Endothelial cell of umbilical vein (primary cell): ENCODE results near the gene BMP10. TPM values are rescaled to one million over a fixed set of nuclear protein-coding genes. Genes with fewer than 3 reads are reported as not detected.

ENCODE experiments used
- BruUV-seq: library from RNA; stranded (reverse); fragments of 400-500 nt; replicated peaks from 2 replicates; lab custom pipeline; 2021; lab: Mats Ljungman, UMichigan
- CTCF ChIA-PET: fragments of 300-600, 350-600 bp; sonication (Branson Sonifier 250); formaldehyde crosslinking; loops from one replicate; lab custom pipeline; 2021; ENCODE audit warnings: antibody characterized with exemption, inconsistent platforms; lab: Charles Lee
- POLR2A ChIA-PET: fragments of 300-600, 350-600 bp; sonication (Branson Sonifier 250); formaldehyde crosslinking; loops from one replicate; lab custom pipeline; 2021; ENCODE audit warnings: antibody characterized with exemption, inconsistent platforms; lab: Charles Lee
- DNase-seq: peaks from one replicate; pipeline ENCODE4 v3.0.0-alpha.2; 2011; ENCODE audit warnings: low read depth, low spot score
- FAIRE-seq: peaks from 2 replicates; lab custom pipeline; 2011; peaks lifted over from hg19 to GRCh38; lab: Jason Lieb, UNC
- H2AFZ ChIP-seq: 2 replicates; pipeline ENCODE4 v1.6.0; 2012; ENCODE audit warnings: low read depth, low read length, control low read depth, inconsistent platforms
- H3K27ac ChIP-seq: 2 replicates; pipeline ENCODE4 v1.5.1; 2011; ENCODE audit warnings: low read depth, mild to moderate bottlenecking, control low read depth, low read length, moderate library complexity; ENCODE audit not compliant: insufficient read depth
- H3K27me3 ChIP-seq, 2 experiments: 2 replicates each; pipeline versions ENCODE4 v1.6.0 to v1.6.1; 2011; ENCODE audit warnings: low read length in 2 of 2, mixed read lengths in 1 of 2; ENCODE audit not compliant: control insufficient read depth in 2 of 2, insufficient read depth in 2 of 2
- H3K36me3 ChIP-seq, 2 experiments: 2 replicates in 1 of 2; 3 replicates in 1 of 2; pipeline ENCODE4 v1.5.1; 2011; ENCODE audit warnings: low read length in 2 of 2, mild to moderate bottlenecking in 1 of 2, moderate library complexity in 1 of 2; ENCODE audit not compliant: control insufficient read depth in 2 of 2, insufficient read depth in 2 of 2; ENCODE audit errors: extremely low read depth in 1 of 2
- H3K4me1 ChIP-seq: 3 replicates; pipeline ENCODE4 v1.5.1; 2011; ENCODE audit warnings: mild to moderate bottlenecking, low read length; ENCODE audit not compliant: control insufficient read depth, insufficient read depth; ENCODE audit errors: extremely low read depth
- H3K4me2 ChIP-seq: 2 replicates; pipeline ENCODE4 v1.6.1; 2011; ENCODE audit warnings: low read length, control low read depth, mixed read lengths; ENCODE audit not compliant: insufficient read depth
- H3K4me3 ChIP-seq, 3 experiments: fragments of 200-600 bp in 1 of 3; sonication (generic), shearing (Covaris generic) in 1 of 3; replicated peaks in 1 of 3; 2 replicates each; pipeline ENCODE4 v1.5.1; 2011 to 2016; ENCODE audit warnings: control low read depth in 3 of 3, low read length in 3 of 3, mild to moderate bottlenecking in 2 of 3, inconsistent platforms in 1 of 3, low read depth in 1 of 3, moderate library complexity in 1 of 3; ENCODE audit not compliant: insufficient read depth in 1 of 3
- H3K79me2 ChIP-seq: 2 replicates; pipeline ENCODE4 v1.6.0; 2012; ENCODE audit warnings: low read length, inconsistent platforms; ENCODE audit not compliant: control insufficient read depth, insufficient read depth
- H3K9ac ChIP-seq: replicated peaks from 2 replicates; pipeline ENCODE3; 2011; ENCODE audit warnings: low read length, control low read depth; ENCODE audit not compliant: insufficient read depth; ENCODE audit errors: extremely low read depth
- H3K9me1 ChIP-seq: replicated peaks from 3 replicates; pipeline ENCODE4 v1.6.0; 2011; ENCODE audit warnings: mild to moderate bottlenecking, low read length; ENCODE audit not compliant: control insufficient read depth, insufficient read depth; ENCODE audit errors: extremely low read depth
- H3K9me3 ChIP-seq: replicated peaks from 2 replicates; pipeline ENCODE4 v1.5.1; 2012; ENCODE audit warnings: low read length, inconsistent platforms; ENCODE audit not compliant: control insufficient read depth, insufficient read depth
- H4K20me1 ChIP-seq: replicated peaks from 2 replicates; pipeline ENCODE3; 2011; ENCODE audit warnings: mild to moderate bottlenecking, low read length; ENCODE audit not compliant: control insufficient read depth, insufficient read depth; ENCODE audit errors: extremely low read depth
- EZH2 ChIP-seq: IDR thresholded peaks from 2 replicates; pipeline ENCODE4 v1.6.1; 2012; ENCODE audit warnings: borderline replicate concordance, low read depth, mild to moderate bottlenecking, moderate library complexity, low read length, inconsistent platforms; ENCODE audit not compliant: severe bottlenecking
- FOS ChIP-seq: IDR thresholded peaks from 2 replicates; pipeline ENCODE4 v1.6.1; 2011; ENCODE audit warnings: mild to moderate bottlenecking, low read length, moderate library complexity, borderline replicate concordance; ENCODE audit not compliant: insufficient read depth
- GATA2 ChIP-seq: IDR thresholded peaks from 2 replicates; pipeline ENCODE4 v1.7.0; 2011; ENCODE audit warnings: low read depth, mild to moderate bottlenecking, moderate library complexity, mixed read lengths, low read length; ENCODE audit not compliant: insufficient read length, insufficient read depth
- JUN ChIP-seq: IDR thresholded peaks from 2 replicates; pipeline ENCODE4 v1.6.1; 2011; ENCODE audit warnings: borderline replicate concordance, low read depth; ENCODE audit not compliant: insufficient read length, insufficient read depth
- MAX ChIP-seq: IDR thresholded peaks from 2 replicates; pipeline ENCODE4 v1.6.1; 2011; ENCODE audit not compliant: insufficient read depth, insufficient read length
- MYC ChIP-seq: IDR thresholded peaks from one replicate; pipeline ENCODE4 v1.6.1; 2011; ENCODE audit warnings: mild to moderate bottlenecking, low read depth, low read length
- POLR2AphosphoS5 ChIP-seq: IDR thresholded peaks from 2 replicates; pipeline ENCODE4 v1.6.1; 2012; ENCODE audit warnings: low read depth, mild to moderate bottlenecking, control low read depth, low read length, moderate library complexity; ENCODE audit not compliant: insufficient read depth
- dilution Hi-C: fragments of 300-500 bp; cut with MboI; formaldehyde crosslinking; loops from one replicate; pipeline ENCODE4 v1.15.0; 2019; ENCODE audit warnings: low sequenced_read_pairs; ENCODE audit not compliant: extremely low pct_ligation_motif_present
- intact Hi-C: fragments of 100-400 bp; cut with micrococcal nuclease; formaldehyde crosslinking; loops from one replicate; pipeline ENCODE4 v1.10.0; 2022
- polyA plus RNA-seq, 4 experiments: library from polyadenylated mRNA; depleted of rRNA in 3 of 4; stranded (reverse) in 3 of 4; unstranded in 1 of 4; fragments of >200 nt; gene quantifications; 2 replicates each; pipeline versions ENCODE4 v1.2.1 to v1.2.3, GENCODE V29; 2011 to 2012; ENCODE audit warnings: missing spikeins in 1 of 4
- total RNA-seq: library from RNA; stranded (reverse); gene quantifications from 2 replicates; pipeline ENCODE4 v1.2.3, GENCODE V29; 2021
- TF ChIP-seq, protein P1 (sequence below), 2 donors: IDR thresholded peaks; 1 replicate in 1 of 2; 2 replicates in 1 of 2; pipeline ENCODE4 v1.5.1; 2011; ENCODE audit warnings: low read length in 2 of 2, mild to moderate bottlenecking in 2 of 2, moderate library complexity in 2 of 2, control low read depth in 1 of 2, inconsistent platforms in 1 of 2, low read depth in 1 of 2; ENCODE audit not compliant: insufficient read depth in 1 of 2; ENCODE audit errors: extremely low read depth in 1 of 2

BMP10 gene
- total and polyA plus RNA-seq, 2 donors (not counting 3 experiments of a cell fraction or from before 2014, with no cell fraction given): not detected

DNA sequence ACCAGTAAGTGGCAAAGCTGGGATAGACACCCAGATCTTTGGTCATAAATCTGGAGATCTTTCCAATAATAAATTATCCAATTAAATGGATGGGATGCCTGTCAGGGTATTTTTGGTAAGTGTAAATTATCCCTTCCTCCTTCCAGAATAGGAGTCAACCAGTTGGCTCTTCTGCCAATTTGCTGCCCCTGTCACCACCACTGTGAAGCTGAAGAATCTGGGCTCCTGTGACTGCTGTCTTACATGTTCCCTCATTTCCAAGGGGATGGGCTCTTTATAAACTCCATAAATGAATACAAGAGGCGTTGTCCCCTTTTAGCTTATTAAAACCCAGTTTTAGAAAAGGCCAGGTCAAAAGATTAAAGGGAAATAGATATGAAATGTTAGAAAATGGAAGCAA, 17.8 kb upstream of the BMP10 start:
- intact Hi-C loops: no loop called here
- FAIRE-seq: no peak
- no TSS peak for BruUV-seq

DNA sequence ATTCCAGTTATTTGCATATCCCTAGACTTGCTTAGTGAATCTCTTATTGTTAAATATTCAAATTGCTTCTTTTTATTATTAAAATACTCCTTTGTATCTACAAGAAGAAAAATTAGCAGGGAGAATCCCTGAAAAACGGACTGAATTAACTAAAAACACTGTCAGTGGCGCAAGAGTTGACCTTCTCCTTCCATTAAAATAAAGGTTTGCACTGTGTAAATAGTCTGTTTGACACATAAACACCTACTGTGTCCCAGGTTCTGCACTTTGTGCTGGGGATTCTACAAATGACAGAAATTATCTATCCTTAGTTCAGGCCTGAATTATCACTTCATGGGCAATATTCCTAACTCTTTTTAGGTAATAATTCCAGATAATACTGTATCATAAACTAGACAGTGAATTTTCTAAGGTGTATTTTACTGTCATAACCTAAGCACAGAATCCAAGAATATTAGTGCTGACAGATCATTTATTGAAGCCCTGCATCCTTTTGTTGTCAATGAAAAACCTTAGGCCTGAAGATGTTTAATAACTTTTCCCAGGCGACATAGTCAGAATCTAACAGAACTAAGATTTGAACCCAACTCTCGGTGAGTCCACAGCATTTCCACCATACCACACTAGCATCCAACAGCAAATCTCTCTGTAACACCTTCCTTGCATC, 17.0 kb upstream of the BMP10 start:
- H3K79me2 ChIP-seq: no peaks in the 10 kb centered on the region
- no peaks in the 10 kb centered on the region for H3K9me3 ChIP-seq
- no peak overlapping the region for H3K4me2 ChIP-seq
- intact Hi-C loops (loop anchor here (1.0 kb wide), 1 partner anchor 9 kb away; no protein-coding TSS in a partner anchor), dilution Hi-C loops (no loop called here)
- ChIA-PET POLR2A (no interaction called here), CTCF (interaction anchor here (1.2 to 1.4 kb wide), 2 partner anchors 8 to 179 kb away, joined by 3 to 4 read pairs; no protein-coding TSS in a partner anchor)
- FAIRE-seq (no peak), DNase-seq (no peak)
- H3K9ac ChIP-seq: no peak overlapping the region
- H3K36me3 ChIP-seq: no peaks in the 10 kb centered on the region
- H3K4me3 ChIP-seq: no peak overlapping the region
- no peak overlapping the region for H3K27ac ChIP-seq
- no TSS peak for BruUV-seq
- H3K27me3 ChIP-seq: no peaks in the 10 kb centered on the region
- H2AFZ ChIP-seq: no peak overlapping the region
- no peak for TF ChIP-seq POLR2AphosphoS5
- TF ChIP-seq, protein P1, sequence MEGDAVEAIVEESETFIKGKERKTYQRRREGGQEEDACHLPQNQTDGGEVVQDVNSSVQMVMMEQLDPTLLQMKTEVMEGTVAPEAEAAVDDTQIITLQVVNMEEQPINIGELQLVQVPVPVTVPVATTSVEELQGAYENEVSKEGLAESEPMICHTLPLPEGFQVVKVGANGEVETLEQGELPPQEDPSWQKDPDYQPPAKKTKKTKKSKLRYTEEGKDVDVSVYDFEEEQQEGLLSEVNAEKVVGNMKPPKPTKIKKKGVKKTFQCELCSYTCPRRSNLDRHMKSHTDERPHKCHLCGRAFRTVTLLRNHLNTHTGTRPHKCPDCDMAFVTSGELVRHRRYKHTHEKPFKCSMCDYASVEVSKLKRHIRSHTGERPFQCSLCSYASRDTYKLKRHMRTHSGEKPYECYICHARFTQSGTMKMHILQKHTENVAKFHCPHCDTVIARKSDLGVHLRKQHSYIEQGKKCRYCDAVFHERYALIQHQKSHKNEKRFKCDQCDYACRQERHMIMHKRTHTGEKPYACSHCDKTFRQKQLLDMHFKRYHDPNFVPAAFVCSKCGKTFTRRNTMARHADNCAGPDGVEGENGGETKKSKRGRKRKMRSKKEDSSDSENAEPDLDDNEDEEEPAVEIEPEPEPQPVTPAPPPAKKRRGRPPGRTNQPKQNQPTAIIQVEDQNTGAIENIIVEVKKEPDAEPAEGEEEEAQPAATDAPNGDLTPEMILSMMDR (IDR thresholded peaks at IDR 0.05; ENCODE audit: extremely low read depth in 1 of 2, insufficient read depth in 1 of 2, low read depth in 1 of 2, low read length in 2 of 2): no peak
- no peak for TF ChIP-seq MYC
- no peak for TF ChIP-seq JUN
- TF ChIP-seq EZH2: no peak
- no peak for TF ChIP-seq MAX
- no peak for TF ChIP-seq FOS
- TF ChIP-seq GATA2: no peak
- H3K9me1 ChIP-seq: no peaks in the 10 kb centered on the region
- no peaks in the 10 kb centered on the region for H4K20me1 ChIP-seq
- H3K4me1 ChIP-seq: peaks cover 6% of the 10 kb centered on the region

More for the DNA sequence above, 17.8 kb upstream of the BMP10 start:
- Histone ChIP-seq H3K27ac (no peak overlapping the region), H3K9me3 (no peaks in the 10 kb centered on the region), H4K20me1 (no peaks in the 10 kb centered on the region), H3K9me1 (no peaks in the 10 kb centered on the region), H3K9ac (no peak overlapping the region), H3K36me3 (no peaks in the 10 kb centered on the region), H3K4me2 (no peak overlapping the region), H2AFZ (no peak overlapping the region), H3K79me2 (no peaks in the 10 kb centered on the region), H3K4me3 (no peak overlapping the region), H3K27me3 (no peaks in the 10 kb centered on the region), H3K4me1 (peaks cover 6% of the 10 kb centered on the region)
- dilution Hi-C loops: no loop called here
- TF ChIP-seq POLR2AphosphoS5: no peak
- no peak for TF ChIP-seq JUN
- TF ChIP-seq MAX: no peak
- TF ChIP-seq FOS: no peak
- no peak for DNase-seq
- POLR2A ChIA-PET: no interaction called here
- CTCF ChIA-PET: interaction anchor here (1.2 to 1.4 kb wide), 3 partner anchors 9 to 294 kb away, joined by 3 to 4 read pairs (median 4); no protein-coding TSS in a partner anchor
